NCI-H748 treated with DMSO at 0.1 percent for 48 hours (cell line): ENCODE measurements around the gene SCYGR3.

Experiments
- DNase-seq: peaks from one replicate; lab custom pipeline; 2025; lab: John Stamatoyannopoulos, UW

The SCYGR3 gene

DNA sequence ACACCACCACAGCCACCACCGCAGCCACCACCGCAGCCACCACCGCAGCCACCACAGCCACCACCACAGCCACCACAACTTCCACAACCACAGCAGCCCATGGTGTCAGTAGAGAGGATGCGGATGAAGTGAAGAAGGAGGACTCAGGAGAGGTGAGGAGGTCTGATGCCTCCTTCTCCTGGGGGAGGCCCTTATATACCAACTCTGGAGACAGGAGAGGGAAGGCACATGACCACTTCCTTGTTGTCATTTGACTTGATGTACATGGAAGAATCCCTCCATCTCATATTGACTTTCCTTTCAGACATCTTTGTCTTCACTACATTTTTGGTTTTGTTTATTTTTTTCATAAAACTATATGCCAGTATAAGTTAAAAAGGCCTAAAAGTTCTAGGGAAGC lies at the start of gene SCYGR3:
Gene SCYGR3 (minus strand): TSS at position 101 of the 400 bp plus-strand sequence. CDS start 0 bp downstream, at position 101.
- DNase-seq, result no peak

- DNase-seq, result no peak
Measured at GRCh38 chr2:227661827-227662226, 47.2 kb upstream of the SCYGR3 start.

GRCh38 chr2:227661025-227661649 lies 46.5 kb upstream of the SCYGR3 start:
- no peak for DNase-seq

GRCh38 chr2:227657199-227657845 lies 42.7 kb upstream of the SCYGR3 start:
- DNase-seq, result no peak

GRCh38 chr2:227655454-227655853 lies 40.8 kb upstream of the SCYGR3 start:
- no peak for DNase-seq

- DNase-seq, result no peak
Measured at GRCh38 chr2:227654426-227654825, 39.8 kb upstream of the SCYGR3 start.

DNA sequence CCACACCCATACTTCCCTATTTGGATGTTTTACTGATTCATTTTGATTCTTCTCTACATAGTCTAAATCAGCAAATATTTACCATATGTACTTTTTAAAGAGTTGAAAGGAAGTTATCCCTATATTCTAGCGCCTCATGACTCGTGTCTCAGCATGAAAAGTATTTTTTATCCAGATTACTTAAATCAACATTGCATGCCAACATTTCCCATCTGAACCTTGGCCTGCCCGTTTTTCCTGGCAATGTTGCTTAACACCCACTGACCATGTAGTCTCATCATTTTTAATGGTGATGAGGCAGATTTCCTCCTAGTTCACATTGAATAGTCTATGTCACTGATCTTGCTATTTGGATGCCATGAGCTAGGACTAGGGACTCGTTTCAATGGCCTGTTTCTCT lies 38.8 kb upstream of the SCYGR3 start:
- no peak for DNase-seq

GRCh38 chr2:227643990-227644551 lies 29.4 kb upstream of the SCYGR3 start:
- DNase-seq, result no peak

DNA sequence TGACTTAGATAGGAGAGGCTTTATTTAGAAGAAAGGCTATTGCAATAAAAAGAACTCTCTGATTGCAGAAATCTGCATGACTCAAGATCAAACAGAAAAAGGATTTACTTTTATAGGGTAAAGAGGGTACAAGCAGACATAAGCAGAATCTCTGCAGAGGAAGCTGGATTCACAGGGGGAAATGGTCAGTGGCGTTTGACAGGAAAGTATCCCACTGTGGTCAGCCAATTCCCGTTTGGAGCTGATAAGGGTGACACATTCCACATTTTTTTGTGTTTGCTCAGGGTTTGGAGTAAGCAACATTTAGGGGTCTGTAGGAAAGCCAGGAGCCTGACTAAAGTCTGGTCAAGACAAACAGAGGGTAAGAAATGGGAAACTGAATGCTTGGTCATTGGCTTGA lies 28.0 kb upstream of the SCYGR3 start:
- no peak for DNase-seq

DNA sequence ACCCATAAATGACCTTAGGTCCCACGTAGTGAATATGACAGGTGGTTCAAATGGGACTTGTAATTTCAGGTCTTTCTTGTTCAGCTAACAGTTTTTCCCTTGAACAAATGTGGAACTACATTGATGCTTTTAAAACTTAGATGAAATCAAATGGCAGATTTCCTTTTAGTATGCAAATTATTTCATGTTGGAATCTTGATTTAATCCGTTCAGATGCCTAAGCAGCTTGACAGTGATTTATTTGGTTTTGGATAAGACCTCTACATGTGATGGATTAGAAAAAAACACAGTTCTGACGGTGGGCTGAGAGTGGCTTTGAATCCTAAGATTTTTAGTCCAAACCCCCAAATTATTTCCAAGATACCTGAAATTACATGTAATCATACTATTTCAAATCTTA lies 19.6 kb upstream of the SCYGR3 start:
- no peak for DNase-seq

DNA sequence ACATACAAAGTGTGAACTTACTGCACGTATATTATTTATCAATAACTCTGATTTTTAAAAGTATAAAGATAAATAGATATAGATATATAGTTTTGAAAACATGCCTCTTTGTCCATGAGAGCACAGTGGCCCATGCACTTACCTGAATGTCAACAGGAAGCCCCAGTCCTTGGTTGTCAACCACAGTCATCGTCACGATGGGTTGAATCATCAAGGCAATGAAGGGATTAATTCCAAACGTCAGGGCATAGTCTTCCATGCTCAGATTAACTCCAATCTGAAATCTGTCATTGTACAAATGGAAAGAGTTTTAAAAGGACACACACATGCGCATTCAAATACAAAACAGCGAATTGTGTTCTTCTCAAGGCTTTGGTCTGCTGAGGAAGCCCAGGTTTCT lies 18.2 kb upstream of the SCYGR3 start:
- no peak for DNase-seq

DNA sequence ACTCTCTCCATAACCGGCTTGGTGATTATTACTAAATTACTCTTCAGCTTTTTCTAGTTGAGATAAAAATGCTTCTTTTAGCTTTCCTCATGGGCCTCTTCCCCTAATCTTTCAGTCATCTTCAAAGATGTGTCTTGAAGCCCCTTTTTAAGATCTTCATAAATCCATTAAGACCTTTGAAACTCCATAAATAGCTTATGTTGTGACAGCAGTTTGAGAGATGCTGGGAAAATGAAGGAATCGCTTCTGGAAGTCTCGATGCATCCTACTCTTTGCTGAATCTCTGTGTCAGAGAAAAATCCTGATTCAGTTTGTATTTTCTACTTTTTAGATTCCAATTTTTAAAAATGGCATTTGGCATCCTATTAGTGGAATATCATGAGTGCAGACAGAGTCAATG lies 15.7 kb upstream of the SCYGR3 start:
- no peak for DNase-seq

DNA sequence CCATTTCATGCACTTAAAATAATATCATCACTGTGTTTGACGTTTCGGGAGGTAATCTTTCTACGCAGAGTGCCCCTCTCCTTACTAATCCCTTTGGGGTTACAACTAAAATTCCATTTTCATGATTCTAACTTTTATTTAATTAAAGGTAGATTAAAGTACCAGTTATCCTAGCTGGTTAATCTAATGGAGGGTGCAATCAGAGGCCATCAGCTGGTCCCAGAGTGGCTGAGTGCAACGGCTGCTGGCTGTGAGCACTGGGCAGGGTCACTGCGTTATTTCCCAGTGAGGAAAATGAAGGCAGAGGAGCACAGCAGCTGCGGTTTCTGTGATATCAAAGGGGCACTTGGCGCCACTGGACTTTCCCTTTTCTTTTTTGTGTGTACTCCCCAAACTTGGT lies 14.8 kb upstream of the SCYGR3 start:
- DNase-seq, result no peak

- DNase-seq, result no peak
Measured at GRCh38 chr2:227627769-227628168, 13.1 kb upstream of the SCYGR3 start.

DNA sequence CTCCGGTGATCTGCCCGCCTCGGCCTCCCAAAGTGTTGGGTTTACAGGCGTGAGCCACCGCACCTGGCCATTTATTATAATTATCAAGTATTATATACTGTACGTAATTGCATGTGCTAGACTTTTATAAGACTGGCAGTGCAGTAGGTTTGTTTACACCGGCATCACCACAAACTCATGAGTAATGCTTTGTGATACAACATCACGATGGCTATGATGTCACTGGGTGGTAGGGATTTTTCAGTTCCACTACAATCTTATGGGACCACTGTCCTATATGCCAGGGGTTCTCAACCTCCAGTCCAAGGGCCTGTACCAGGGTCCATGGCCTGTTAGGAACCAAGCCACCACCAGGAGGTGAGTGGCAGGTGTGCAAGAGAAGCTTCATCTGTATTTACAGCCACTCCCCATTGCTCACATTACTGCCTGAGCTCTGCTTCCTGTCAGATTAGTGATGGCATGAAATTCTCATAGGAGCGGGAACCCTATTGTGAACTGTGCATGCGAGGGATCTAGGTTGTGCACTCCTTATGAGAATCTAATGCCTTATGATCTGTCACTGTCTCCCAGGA lies 12.0 kb upstream of the SCYGR3 start:
- no peak for DNase-seq

- no peak for DNase-seq
Measured at GRCh38 chr2:227625420-227625819, 10.8 kb upstream of the SCYGR3 start.

DNA sequence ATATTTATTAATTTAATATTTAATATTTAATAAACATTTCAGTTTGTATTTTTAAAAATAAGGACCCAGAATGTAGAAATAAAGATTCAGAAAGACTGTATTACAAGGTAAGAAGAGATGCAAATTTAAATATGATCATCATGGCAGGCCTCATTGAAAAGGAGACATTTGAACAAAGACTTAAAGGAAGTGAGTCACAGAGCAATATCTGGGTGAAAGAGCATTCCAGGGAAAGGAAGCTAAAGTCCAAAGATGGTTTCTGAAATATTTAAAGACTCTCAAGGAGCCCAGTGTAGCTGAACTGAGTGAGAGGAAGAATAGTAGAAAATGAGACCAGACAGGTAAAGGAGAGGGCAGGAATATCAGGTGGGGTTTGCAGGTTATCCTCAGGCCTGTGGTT lies 8.6 kb upstream of the SCYGR3 start:
- no peak for DNase-seq

DNA sequence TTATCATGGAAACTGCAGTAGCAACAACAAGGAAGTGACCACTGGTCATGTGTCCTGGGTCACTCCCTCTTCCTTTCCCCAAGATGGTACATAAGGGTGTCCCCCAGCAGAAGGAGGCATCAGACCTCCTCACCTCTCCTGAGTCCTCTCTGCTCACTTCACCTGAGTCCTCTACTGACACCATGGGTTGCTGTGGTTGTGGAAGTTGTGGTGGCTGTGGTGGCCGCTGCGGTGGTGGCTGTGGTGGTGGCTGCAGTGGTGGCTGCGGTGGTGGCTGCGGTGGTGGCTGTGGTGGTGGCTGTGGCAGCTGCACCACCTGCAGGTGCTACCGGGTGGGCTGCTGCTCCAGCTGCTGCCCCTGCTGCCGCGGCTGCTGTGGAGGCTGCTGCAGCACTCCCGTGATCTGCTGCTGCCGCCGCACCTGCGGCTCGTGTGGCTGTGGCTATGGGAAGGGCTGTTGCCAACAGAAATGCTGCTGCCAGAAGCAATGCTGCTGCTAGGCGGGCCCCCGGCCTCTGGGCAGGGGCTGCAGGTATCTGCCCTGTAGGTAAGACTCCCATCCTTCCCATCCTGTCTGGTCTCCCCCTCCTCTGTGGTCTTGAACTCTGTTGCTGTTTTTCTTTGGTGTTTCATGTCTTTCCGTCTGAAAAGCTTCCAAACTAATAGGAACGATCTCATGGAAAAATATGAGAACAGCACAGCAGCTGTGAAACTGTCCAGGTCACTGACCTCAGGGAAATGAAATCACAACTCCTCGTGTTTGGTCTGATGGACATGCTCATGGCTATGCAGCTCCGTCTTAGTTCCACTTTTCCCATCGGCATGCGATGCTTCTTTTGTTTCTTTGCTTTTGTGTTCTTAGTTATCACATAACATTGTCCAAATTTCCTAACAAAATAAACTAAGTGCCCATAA lies 2.9 kb upstream of the SCYGR3 start, which contains the start of gene SCYGR4:
Gene SCYGR4 (plus strand): TSS at position 183 of the 915 bp plus-strand sequence. CDS start 0 bp downstream, at position 183.
- DNase-seq, result no peak

- DNase-seq, result no peak
Measured at GRCh38 chr2:227616631-227617030, 2.0 kb upstream of the SCYGR3 start.

- no peak for DNase-seq
Measured at GRCh38 chr2:227615906-227616305, 1.3 kb upstream of the SCYGR3 start.

DNA sequence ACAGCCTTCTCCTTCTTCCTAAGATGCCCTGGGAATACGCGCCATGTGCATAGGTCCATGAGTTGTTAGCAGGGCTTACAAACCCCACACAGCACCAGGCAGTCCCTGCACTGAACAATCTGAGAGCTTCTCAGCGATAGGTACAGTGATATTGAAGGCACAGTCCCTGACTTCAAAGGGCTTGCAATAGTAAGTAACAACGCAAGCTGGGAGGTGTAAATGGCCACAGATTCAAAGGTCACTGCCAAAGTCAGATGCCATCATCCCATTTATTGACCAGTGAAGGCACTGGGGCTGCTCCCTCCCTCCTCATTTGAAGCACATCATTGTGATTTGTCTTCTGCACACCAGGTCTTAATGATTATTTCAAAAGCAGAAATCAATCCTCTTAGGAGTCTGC lies 541 bp upstream of the SCYGR3 start:
- no peak for DNase-seq

- no peak for DNase-seq
Measured at GRCh38 chr2:227614246-227614645, 394 bp downstream of the SCYGR3 start.
